Measurements from ENCODE around the gene RCBTB1.

DNA sequence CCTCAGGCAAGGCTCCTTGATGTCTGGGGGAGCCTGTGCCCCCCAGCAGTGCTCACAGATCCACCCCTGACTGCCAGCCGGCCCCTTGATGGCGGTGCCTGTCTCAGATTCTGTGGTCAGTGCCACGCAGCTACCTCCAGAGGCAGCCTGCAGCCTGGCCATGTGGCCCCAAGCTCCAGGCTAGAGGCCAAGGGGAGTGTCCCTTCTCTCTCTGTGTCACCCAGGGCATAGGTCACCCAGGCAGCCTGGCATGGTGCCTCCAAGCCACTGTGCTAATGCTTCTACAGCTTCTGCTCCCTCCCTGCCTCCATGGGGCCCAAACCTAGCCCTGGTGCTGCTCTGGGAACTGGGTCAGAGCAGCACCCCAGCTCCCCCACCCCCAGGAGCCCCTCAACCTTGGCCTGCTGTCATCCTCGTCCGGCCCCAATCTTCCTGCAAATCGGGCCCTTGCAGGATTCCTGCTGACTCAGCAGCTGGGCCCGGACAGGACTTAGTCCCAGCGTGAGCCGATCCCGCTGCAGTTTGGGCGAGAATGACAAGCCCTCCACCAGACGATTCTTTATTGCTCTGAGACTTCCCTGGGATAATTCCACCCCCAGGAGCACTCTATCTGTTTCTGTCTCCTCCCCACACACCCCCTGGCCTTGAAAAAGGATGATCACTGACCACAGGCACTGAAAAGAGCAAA, 40.2 kb upstream of the RCBTB1 start:
- TF ChIP-seq CTCF (IDR thresholded peaks at IDR 0.05) (peak in 1 of 6 experiments; percentile 16), POLR2A (IDR thresholded peaks at IDR 0.05) (no peak)
